Liver (tissue), 9 donors: ENCODE measurements around the gene MAPKAPK3. TPM values are rescaled to one million over a fixed set of nuclear protein-coding genes. Genes with fewer than 3 reads are reported as not detected.

ENCODE experiments used
- DNase-seq: peaks from one replicate; pipeline ENCODE4 v3.0.0-alpha.2; 2017; ENCODE audit warnings: low spot score
- H3K27ac ChIP-seq, 2 donors: one replicate each; pipeline ENCODE4 v1.7.0; 2013; ENCODE audit warnings: inconsistent platforms in 2 of 2, low read length in 2 of 2, control low read depth in 1 of 2, low read depth in 1 of 2, mild to moderate bottlenecking in 1 of 2
- H3K27me3 ChIP-seq, 4 donors: one replicate each; pipeline versions ENCODE4 v1.6.1 to v1.7.0; 2013; ENCODE audit warnings: low read length in 3 of 4, inconsistent platforms in 1 of 4, mild to moderate bottlenecking in 1 of 4, moderate library complexity in 1 of 4; ENCODE audit not compliant: control insufficient read depth in 4 of 4, insufficient read depth in 4 of 4
- H3K36me3 ChIP-seq, 4 donors: one replicate each; pipeline versions ENCODE4 v1.6.1 to v1.7.0; 2013; ENCODE audit warnings: low read length in 3 of 4, mild to moderate bottlenecking in 3 of 4, low read depth in 1 of 4, moderate library complexity in 1 of 4; ENCODE audit not compliant: control insufficient read depth in 4 of 4, insufficient read depth in 3 of 4
- H3K4me1 ChIP-seq, 4 donors: one replicate each; pipeline versions ENCODE4 v1.6.1 to v1.7.0; 2013; ENCODE audit warnings: low read length in 3 of 4, mild to moderate bottlenecking in 3 of 4, moderate library complexity in 1 of 4; ENCODE audit not compliant: control insufficient read depth in 4 of 4, insufficient read depth in 4 of 4
- H3K4me3 ChIP-seq, 3 donors: one replicate each; pipeline versions ENCODE4 v1.6.1 to v1.7.0; 2013; ENCODE audit warnings: low read length in 3 of 3, control low read depth in 1 of 3, low read depth in 1 of 3, mild to moderate bottlenecking in 1 of 3
- H3K9ac ChIP-seq, 2 donors: one replicate each; pipeline ENCODE4 v1.7.0; 2013; ENCODE audit warnings: low read length in 2 of 2, mild to moderate bottlenecking in 2 of 2, moderate library complexity in 2 of 2, control low read depth in 1 of 2, low read depth in 1 of 2
- H3K9me3 ChIP-seq, 4 donors: one replicate each; pipeline versions ENCODE4 v1.6.1 to v1.7.0; 2013; ENCODE audit warnings: low read length in 3 of 4; ENCODE audit not compliant: control insufficient read depth in 4 of 4
- EGR1 ChIP-seq, 2 donors: IDR thresholded peaks; 2 replicates each; pipeline ENCODE4 v1.6.1; 2016 to 2018; ENCODE audit warnings: antibody characterized with exemption in 2 of 2, low read depth in 2 of 2
- FOXA1 ChIP-seq: IDR thresholded peaks from 2 replicates; pipeline ENCODE4 v1.6.1; 2016; ENCODE audit warnings: antibody characterized with exemption
- FOXA2 ChIP-seq: IDR thresholded peaks from 2 replicates; pipeline ENCODE4 v1.6.1; 2016; ENCODE audit warnings: antibody characterized with exemption
- HNF4A ChIP-seq, 2 donors: conservative IDR thresholded peaks; 2 replicates each; pipeline ENCODE4 v1.6.1; 2016; ENCODE audit warnings: antibody characterized with exemption in 2 of 2, mild to moderate bottlenecking in 2 of 2
- HNF4G ChIP-seq: IDR thresholded peaks from 2 replicates; pipeline ENCODE4 v1.6.1; 2016; ENCODE audit warnings: antibody characterized with exemption
- JUND ChIP-seq, 2 donors: IDR thresholded peaks; 2 replicates each; pipeline ENCODE4 v1.6.1; 2016; ENCODE audit warnings: antibody characterized with exemption in 2 of 2
- NR2F2 ChIP-seq: IDR thresholded peaks from 2 replicates; pipeline ENCODE4 v1.6.1; 2016; ENCODE audit warnings: antibody characterized with exemption
- RAD21 ChIP-seq, 2 donors: IDR thresholded peaks; 2 replicates each; pipeline ENCODE4 v1.6.1; 2016; ENCODE audit warnings: antibody characterized with exemption in 2 of 2, mild to moderate bottlenecking in 2 of 2
- SP1 ChIP-seq: IDR thresholded peaks from 2 replicates; pipeline ENCODE4 v1.6.1; 2018; ENCODE audit warnings: antibody characterized with exemption, mild to moderate bottlenecking
- TAF1 ChIP-seq: conservative IDR thresholded peaks from 2 replicates; pipeline ENCODE4 v1.6.1; 2016; ENCODE audit warnings: antibody characterized with exemption, mild to moderate bottlenecking
- YY1 ChIP-seq: IDR thresholded peaks from 2 replicates; pipeline ENCODE4 v1.6.1; 2016; ENCODE audit warnings: antibody characterized with exemption, mild to moderate bottlenecking
- WGBS: extraction: QIAGEN DNeasy Blood & Tissue Kit; methylation state at CpG from one replicate; pipeline ENCODE4 v1.1.7; 2013; 5-methylcytosine and 5-hydroxymethylcytosine counted together
- polyA plus RNA-seq, 2 donors: library from polyadenylated mRNA; stranded (reverse) in 1 of 2; unstranded in 1 of 2; fragments of 200-250 nt in 1 of 2; fragments of >200 nt in 1 of 2; fragmentation: Nextera tagmentation in 1 of 2; extraction: Ambion mirVana in 1 of 2; gene quantifications; one replicate each; pipeline versions ENCODE4 v1.2.1 to v1.2.3, GENCODE V29; 2013 to 2015
- total RNA-seq, 2 donors: library from RNA; depleted of rRNA; stranded (reverse); fragments of >200 nt; gene quantifications; one replicate each; pipeline ENCODE4 v1.2.3, GENCODE V29; 2014
- TF ChIP-seq, protein P1 (sequence below): IDR thresholded peaks from 2 replicates; pipeline ENCODE4 v1.6.1; 2016; ENCODE audit warnings: antibody characterized with exemption
- TF ChIP-seq, protein P2 (sequence below): IDR thresholded peaks from 2 replicates; pipeline ENCODE4 v1.6.1; 2016; ENCODE audit warnings: antibody characterized with exemption, mild to moderate bottlenecking
- TF ChIP-seq, protein P3 (sequence below): IDR thresholded peaks from 2 replicates; pipeline ENCODE4 v1.6.1; 2016; ENCODE audit warnings: antibody characterized with exemption
- TF ChIP-seq, protein P4 (sequence below): fragments of 150-350 bp; IDR thresholded peaks from 2 replicates; pipeline ENCODE4 v1.5.1; 2017; ENCODE audit warnings: improper control_type of control experiment, low read depth, low read length; ENCODE audit not compliant: missing input control
- donor health status: healthy.
- donor health status: healthy.
- donor health status: healthy.
- donor health status: healthy.
- donor health status: healthy.

MAPKAPK3 gene
- total and polyA plus RNA-seq, 4 donors: 13.9 to 32.9 (median 19.0) TPM

DNA sequence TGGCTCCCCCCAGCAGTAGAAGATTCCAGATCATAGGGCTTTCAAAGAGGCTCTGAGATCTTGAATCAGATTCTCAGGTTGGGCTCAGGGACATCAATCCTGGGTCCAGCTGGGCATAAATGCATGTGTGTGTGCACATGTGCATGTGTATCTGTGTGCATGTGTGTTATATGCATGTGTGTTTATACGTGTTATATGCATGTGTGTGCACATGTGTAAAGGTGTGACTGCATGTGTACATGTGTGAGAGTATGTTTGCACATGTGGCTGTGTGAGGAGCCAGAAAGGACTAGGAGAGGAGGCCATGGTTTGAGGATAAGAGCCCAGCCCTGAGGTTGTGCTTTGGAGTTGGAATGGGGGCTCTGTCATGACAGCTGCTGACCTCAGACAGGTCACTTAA is 1.8 kb upstream of the MAPKAPK3 start:
- WGBS: 66% methylated on average over 1 of the region's 1 CpG
- Histone ChIP-seq H3K4me1 (peaks cover 4 to 55% (median 39%) of the 10 kb centered on the region in 4 donors), H3K4me3 (no peak overlapping the region), H3K9me3 (no peaks in the 10 kb centered on the region), H3K27me3 (no peaks in the 10 kb centered on the region), H3K36me3 (no peaks in the 10 kb centered on the region), H3K27ac (no peak overlapping the region), H3K9ac (no peak overlapping the region)
- no peak for DNase-seq
- TF ChIP-seq, protein P1, sequence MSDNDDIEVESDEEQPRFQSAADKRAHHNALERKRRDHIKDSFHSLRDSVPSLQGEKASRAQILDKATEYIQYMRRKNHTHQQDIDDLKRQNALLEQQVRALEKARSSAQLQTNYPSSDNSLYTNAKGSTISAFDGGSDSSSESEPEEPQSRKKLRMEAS: no peak
- no peak for TF ChIP-seq JUND (IDR thresholded peaks at IDR 0.05)
- no peak for TF ChIP-seq YY1
- no peak for TF ChIP-seq HNF4A (conservative IDR thresholded peaks at IDR 0.05)
- TF ChIP-seq HNF4G: no peak
- TF ChIP-seq EGR1 (IDR thresholded peaks at IDR 0.05; ENCODE audit: low read depth in 2 of 2): no peak
- TF ChIP-seq, protein P2, sequence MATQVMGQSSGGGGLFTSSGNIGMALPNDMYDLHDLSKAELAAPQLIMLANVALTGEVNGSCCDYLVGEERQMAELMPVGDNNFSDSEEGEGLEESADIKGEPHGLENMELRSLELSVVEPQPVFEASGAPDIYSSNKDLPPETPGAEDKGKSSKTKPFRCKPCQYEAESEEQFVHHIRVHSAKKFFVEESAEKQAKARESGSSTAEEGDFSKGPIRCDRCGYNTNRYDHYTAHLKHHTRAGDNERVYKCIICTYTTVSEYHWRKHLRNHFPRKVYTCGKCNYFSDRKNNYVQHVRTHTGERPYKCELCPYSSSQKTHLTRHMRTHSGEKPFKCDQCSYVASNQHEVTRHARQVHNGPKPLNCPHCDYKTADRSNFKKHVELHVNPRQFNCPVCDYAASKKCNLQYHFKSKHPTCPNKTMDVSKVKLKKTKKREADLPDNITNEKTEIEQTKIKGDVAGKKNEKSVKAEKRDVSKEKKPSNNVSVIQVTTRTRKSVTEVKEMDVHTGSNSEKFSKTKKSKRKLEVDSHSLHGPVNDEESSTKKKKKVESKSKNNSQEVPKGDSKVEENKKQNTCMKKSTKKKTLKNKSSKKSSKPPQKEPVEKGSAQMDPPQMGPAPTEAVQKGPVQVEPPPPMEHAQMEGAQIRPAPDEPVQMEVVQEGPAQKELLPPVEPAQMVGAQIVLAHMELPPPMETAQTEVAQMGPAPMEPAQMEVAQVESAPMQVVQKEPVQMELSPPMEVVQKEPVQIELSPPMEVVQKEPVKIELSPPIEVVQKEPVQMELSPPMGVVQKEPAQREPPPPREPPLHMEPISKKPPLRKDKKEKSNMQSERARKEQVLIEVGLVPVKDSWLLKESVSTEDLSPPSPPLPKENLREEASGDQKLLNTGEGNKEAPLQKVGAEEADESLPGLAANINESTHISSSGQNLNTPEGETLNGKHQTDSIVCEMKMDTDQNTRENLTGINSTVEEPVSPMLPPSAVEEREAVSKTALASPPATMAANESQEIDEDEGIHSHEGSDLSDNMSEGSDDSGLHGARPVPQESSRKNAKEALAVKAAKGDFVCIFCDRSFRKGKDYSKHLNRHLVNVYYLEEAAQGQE: no peak
- TF ChIP-seq FOXA2: no peak
- TF ChIP-seq NR2F2: no peak
- TF ChIP-seq FOXA1: no peak
- no peak for TF ChIP-seq SP1

DNA sequence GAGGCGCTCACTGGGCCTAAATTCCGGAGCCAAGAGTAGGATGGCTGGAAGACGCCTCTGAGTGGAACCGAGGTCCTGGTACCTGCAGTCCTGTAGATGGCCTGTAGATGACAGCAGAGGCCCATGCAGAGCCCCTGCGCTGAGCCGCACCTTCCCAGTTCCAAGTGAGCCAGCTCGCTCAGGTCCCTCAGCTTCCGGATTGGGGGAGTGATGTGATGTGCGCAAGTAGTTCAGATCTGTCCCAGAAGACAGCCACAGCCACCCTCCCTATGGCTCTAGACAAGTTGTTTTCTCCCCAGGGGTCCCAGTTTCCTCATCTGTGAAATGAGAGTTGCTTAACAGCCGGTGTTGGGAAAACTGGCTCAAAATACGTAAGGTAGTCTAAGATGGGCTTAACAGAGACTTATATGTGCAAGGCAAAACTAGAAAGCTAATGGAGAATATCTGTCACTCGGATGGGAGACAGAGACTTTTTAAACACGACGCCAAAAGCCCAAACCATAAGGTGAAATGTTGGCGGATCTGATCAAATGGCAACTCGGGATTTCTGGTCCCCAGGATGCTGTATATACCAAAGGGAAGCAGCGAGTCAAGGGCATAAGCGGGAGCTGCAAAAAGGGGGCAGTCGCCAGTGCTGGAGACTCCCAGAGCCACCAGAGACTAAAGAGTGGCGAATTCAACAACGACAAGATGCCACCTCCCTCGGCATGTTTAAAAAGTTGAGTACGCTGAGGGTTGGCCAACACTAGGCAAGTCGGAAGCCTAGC is 765 bp upstream of the MAPKAPK3 start:
- peaks cover 3 to 58% (median 38%) of the 10 kb centered on the region in 4 donors for H3K4me1 ChIP-seq

More for the DNA sequence above, 765 bp upstream of the MAPKAPK3 start:
- TF ChIP-seq HNF4G: no peak
- no peak for TF ChIP-seq YY1
- TF ChIP-seq RAD21 (IDR thresholded peaks at IDR 0.05): peak; percentile 99
- no peak for TF ChIP-seq JUND (IDR thresholded peaks at IDR 0.05)
- TF ChIP-seq, protein P3, sequence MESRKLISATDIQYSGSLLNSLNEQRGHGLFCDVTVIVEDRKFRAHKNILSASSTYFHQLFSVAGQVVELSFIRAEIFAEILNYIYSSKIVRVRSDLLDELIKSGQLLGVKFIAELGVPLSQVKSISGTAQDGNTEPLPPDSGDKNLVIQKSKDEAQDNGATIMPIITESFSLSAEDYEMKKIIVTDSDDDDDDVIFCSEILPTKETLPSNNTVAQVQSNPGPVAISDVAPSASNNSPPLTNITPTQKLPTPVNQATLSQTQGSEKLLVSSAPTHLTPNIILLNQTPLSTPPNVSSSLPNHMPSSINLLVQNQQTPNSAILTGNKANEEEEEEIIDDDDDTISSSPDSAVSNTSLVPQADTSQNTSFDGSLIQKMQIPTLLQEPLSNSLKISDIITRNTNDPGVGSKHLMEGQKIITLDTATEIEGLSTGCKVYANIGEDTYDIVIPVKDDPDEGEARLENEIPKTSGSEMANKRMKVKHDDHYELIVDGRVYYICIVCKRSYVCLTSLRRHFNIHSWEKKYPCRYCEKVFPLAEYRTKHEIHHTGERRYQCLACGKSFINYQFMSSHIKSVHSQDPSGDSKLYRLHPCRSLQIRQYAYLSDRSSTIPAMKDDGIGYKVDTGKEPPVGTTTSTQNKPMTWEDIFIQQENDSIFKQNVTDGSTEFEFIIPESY: no peak
- no peak for TF ChIP-seq FOXA2
- TF ChIP-seq EGR1 (IDR thresholded peaks at IDR 0.05; ENCODE audit: low read depth in 2 of 2): no peak
- TF ChIP-seq, protein P4, sequence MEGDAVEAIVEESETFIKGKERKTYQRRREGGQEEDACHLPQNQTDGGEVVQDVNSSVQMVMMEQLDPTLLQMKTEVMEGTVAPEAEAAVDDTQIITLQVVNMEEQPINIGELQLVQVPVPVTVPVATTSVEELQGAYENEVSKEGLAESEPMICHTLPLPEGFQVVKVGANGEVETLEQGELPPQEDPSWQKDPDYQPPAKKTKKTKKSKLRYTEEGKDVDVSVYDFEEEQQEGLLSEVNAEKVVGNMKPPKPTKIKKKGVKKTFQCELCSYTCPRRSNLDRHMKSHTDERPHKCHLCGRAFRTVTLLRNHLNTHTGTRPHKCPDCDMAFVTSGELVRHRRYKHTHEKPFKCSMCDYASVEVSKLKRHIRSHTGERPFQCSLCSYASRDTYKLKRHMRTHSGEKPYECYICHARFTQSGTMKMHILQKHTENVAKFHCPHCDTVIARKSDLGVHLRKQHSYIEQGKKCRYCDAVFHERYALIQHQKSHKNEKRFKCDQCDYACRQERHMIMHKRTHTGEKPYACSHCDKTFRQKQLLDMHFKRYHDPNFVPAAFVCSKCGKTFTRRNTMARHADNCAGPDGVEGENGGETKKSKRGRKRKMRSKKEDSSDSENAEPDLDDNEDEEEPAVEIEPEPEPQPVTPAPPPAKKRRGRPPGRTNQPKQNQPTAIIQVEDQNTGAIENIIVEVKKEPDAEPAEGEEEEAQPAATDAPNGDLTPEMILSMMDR: peak; percentile 99
- no peak for TF ChIP-seq TAF1
- no peak for TF ChIP-seq NR2F2
- Histone ChIP-seq H3K9me3 (no peaks in the 10 kb centered on the region), H3K36me3 (no peaks in the 10 kb centered on the region), H3K27ac (peak overlapping the region; percentile 70 to 74), H3K9ac (peak overlapping the region in 1 of 2 donors; percentile 52), H3K27me3 (no peaks in the 10 kb centered on the region), H3K4me3 (peak overlapping the region; percentile 56 to 73 (median 71))
- 4% methylated on average over 24 of the region's 24 CpGs for WGBS
- peak; percentile 81 for DNase-seq
